GM12864 (cell line): Measurements from ENCODE around the gene EMC1.
"Not testable (repeated sequence)": the region's sequence is repeated elsewhere in the genome, so short reads cannot be mapped to it uniquely, and the experiment has no call there.

Source experiments
- DNase-seq: peaks from one replicate; pipeline ENCODE4 v3.0.0-alpha.2; 2011; ENCODE audit warnings: low read depth
- H3K4me3 ChIP-seq: 2 replicates; pipeline ENCODE4 v1.5.1; 2011; ENCODE audit warnings: mild to moderate bottlenecking, low read depth, low read length, control low read depth
- CTCF ChIP-seq: IDR thresholded peaks from 2 replicates; pipeline ENCODE4 v1.5.1; 2011; ENCODE audit warnings: low read depth, mild to moderate bottlenecking, moderate library complexity, low read length, control low read depth, inconsistent platforms; ENCODE audit errors: missing control alignments

EMC1 gene

GRCh38 chr1:19284881-19285280 lies 33.6 kb upstream of the EMC1 start:
- TF ChIP-seq CTCF: no peak
- DNase-seq: no peak
- H3K4me3 ChIP-seq: no peak overlapping the region

- no peak for DNase-seq
- TF ChIP-seq CTCF: no peak
- no peak overlapping the region for H3K4me3 ChIP-seq
These were observed 32.6 kb upstream of the EMC1 start for GRCh38 chr1:19283891-19284290.

GRCh38 chr1:19274636-19275035 lies 23.3 kb upstream of the EMC1 start:
- no peak overlapping the region for H3K4me3 ChIP-seq
- TF ChIP-seq CTCF: no peak
- DNase-seq: no peak

GRCh38 chr1:19273844-19274531 lies 22.7 kb upstream of the EMC1 start:
- H3K4me3 ChIP-seq, DNase-seq: not testable (repeated sequence)

- no peak for TF ChIP-seq CTCF
- H3K4me3 ChIP-seq: no peak overlapping the region
- DNase-seq: no peak
These were observed 22.0 kb upstream of the EMC1 start for GRCh38 chr1:19273106-19273843.

- no peak for DNase-seq
- no peak for TF ChIP-seq CTCF
- H3K4me3 ChIP-seq: no peak overlapping the region
These were observed 20.7 kb upstream of the EMC1 start for GRCh38 chr1:19272064-19272463.

- H3K4me3 ChIP-seq, DNase-seq: not testable (repeated sequence)
These were observed 19.0 kb upstream of the EMC1 start for GRCh38 chr1:19270343-19270730.
